Measurements from ENCODE around the gene FCHSD2. TPM values are rescaled to one million over a fixed set of nuclear protein-coding genes. Genes with fewer than 3 reads are reported as not detected.

The FCHSD2 gene
- total and polyA plus RNA-seq, 2 of the 13 experiments (the other 11 are each of a cell fraction or from before 2014, with no cell fraction given), result 20.5 to 24.8 TPM

DNA sequence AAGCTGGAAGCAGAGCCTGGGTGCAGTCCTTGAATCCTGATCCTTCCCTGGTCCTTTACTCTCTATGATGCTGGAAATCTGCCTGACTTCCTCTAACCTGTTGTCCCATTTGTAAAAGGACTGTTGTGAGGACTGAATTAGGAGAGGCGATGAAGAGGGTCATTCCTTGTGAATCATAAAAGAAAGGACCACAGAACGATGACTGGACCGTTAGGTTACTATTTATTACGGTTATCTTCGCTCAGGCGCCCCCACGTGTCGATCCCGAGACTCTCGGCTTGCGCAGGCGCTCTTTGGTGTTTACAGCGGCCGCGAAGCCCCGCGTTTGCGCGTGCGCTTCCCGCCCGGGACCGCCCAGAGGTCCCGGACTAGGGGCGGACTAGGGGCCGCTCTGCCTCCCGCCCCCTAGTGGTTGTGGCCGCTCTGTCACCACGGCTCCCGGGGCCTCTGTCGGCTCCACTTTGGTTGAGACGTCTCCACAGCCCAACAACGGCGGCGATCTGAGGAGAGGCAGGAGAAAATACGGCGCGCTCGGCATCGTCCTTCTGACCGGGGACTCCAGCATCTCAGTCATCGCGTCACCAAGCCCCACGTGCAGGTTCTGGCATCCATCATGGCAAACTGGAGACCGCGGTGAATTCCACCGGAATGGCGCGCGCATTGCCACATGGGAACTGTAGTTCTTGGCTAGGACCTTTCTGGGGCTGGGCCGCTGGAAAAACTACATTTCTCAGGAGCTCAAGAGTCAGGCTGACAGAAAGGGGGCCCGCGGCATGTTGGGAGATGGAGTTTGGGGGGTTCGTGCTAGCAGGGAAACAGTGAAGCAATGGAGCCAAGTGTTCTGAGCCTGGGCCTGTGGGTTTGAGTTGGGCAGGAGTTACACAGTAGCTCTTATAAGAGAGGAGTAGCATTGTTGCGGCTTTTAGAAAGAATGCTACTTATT, 348.4 kb downstream of the FCHSD2 start, which contains the start of gene STARD10 (continued):
- 0 out of 2 replicates have a peak, but pooled peaks have one; percentile 28 for TF ChIP-seq HOXD1 (CRISPR knock-in tag; IDR thresholded peaks at IDR 0.05)
- no peak for TF ChIP-seq ZSCAN30 (CRISPR knock-in tag; IDR thresholded peaks at IDR 0.05)
- TF ChIP-seq, protein P1, sequence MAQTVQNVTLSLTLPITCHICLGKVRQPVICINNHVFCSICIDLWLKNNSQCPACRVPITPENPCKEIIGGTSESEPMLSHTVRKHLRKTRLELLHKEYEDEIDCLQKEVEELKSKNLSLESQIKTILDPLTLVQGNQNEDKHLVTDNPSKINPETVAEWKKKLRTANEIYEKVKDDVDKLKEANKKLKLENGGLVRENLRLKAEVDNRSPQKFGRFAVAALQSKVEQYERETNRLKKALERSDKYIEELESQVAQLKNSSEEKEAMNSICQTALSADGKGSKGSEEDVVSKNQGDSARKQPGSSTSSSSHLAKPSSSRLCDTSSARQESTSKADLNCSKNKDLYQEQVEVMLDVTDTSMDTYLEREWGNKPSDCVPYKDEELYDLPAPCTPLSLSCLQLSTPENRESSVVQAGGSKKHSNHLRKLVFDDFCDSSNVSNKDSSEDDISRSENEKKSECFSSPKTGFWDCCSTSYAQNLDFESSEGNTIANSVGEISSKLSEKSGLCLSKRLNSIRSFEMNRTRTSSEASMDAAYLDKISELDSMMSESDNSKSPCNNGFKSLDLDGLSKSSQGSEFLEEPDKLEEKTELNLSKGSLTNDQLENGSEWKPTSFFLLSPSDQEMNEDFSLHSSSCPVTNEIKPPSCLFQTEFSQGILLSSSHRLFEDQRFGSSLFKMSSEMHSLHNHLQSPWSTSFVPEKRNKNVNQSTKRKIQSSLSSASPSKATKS (CRISPR knock-in tag; IDR thresholded peaks at IDR 0.05), result no peak
- no peak for TF ChIP-seq ZBTB7A (CRISPR knock-in tag; IDR thresholded peaks at IDR 0.05)
- TF ChIP-seq KLF13 (CRISPR knock-in tag; IDR thresholded peaks at IDR 0.05), result peak; percentile 33; the same call in 1 of the 2 replicates
- no peak for TF ChIP-seq RELA (CRISPR knock-in tag; IDR thresholded peaks at IDR 0.05)
- TF ChIP-seq ZNF737 (CRISPR knock-in tag; IDR thresholded peaks at IDR 0.05; ENCODE audit: borderline replicate concordance), result no peak
- TF ChIP-seq ZBTB1 (CRISPR knock-in tag; IDR thresholded peaks at IDR 0.05; ENCODE audit: borderline replicate concordance), result no peak
- TF ChIP-seq CAMTA2 (CRISPR knock-in tag; IDR thresholded peaks at IDR 0.05; ENCODE audit: borderline replicate concordance), result no peak
- peak; percentile 83 for TF ChIP-seq TEAD3 (CRISPR knock-in tag; optimal IDR thresholded peaks at IDR 0.05; ENCODE audit: borderline replicate concordance)
- TF ChIP-seq FOXP1 (IDR thresholded peaks at IDR 0.05), result no peak
- 0 out of 2 replicates have a peak, but pooled peaks have one; percentile 27 for TF ChIP-seq FOXP1 (CRISPR knock-in tag; IDR thresholded peaks at IDR 0.05)
- TF ChIP-seq ZBTB7B (CRISPR knock-in tag; IDR thresholded peaks at IDR 0.05), result peak; percentile 74
- TF ChIP-seq SSRP1 (CRISPR knock-in tag; IDR thresholded peaks at IDR 0.05), result no peak
- TF ChIP-seq MAFG (CRISPR knock-in tag; IDR thresholded peaks at IDR 0.05), result no peak
- no peak for TF ChIP-seq ZBTB8A (CRISPR knock-in tag; IDR thresholded peaks at IDR 0.05; ENCODE audit: borderline replicate concordance, low read depth)
- no peak for TF ChIP-seq PTBP1 (IDR thresholded peaks at IDR 0.05; ENCODE audit: low read depth, low read length, poor library complexity, severe bottlenecking)
- no peak for TF ChIP-seq HHEX (CRISPR knock-in tag; IDR thresholded peaks at IDR 0.05)
- TF ChIP-seq MED13 (CRISPR knock-in tag; IDR thresholded peaks at IDR 0.05), result 0 out of 2 replicates have a peak, but pooled peaks have one; percentile 30
